DND-41 (cell line): Measurements from ENCODE around the gene CLMN.

Experiments used
- ATAC-seq: fragments of 200-7000 bp; cut with Tn5 transposase; 3 replicates; pipeline ENCODE4 v1.9.1; 2021; ENCODE audit warnings: low read depth; ENCODE audit not compliant: insufficient read depth
- DNase-seq: peaks from one replicate; pipeline ENCODE4 v3.0.0-alpha.2; 2020
- H2AFZ ChIP-seq: 2 replicates; pipeline ENCODE4 v1.6.0; 2012; ENCODE audit warnings: low read depth, low read length
- H3K27ac ChIP-seq: 2 replicates; pipeline ENCODE4 v1.5.1; 2012; ENCODE audit warnings: low read length, inconsistent platforms
- H3K27me3 ChIP-seq: fragments of 200-600 bp; sonication (generic); 2 replicates; pipeline ENCODE4 v1.6.0; 2012; ENCODE audit warnings: low read length, mild to moderate bottlenecking, inconsistent platforms; ENCODE audit not compliant: insufficient read depth, poor library complexity
- H3K36me3 ChIP-seq: 2 replicates; pipeline ENCODE4 v1.5.1; 2012; ENCODE audit warnings: low read length, inconsistent platforms; ENCODE audit not compliant: insufficient read depth
- H3K4me1 ChIP-seq: 2 replicates; pipeline ENCODE4 v1.5.1; 2012; ENCODE audit warnings: mild to moderate bottlenecking, low read length; ENCODE audit not compliant: insufficient read depth
- H3K4me2 ChIP-seq: 2 replicates; pipeline ENCODE4 v1.6.0; 2012; ENCODE audit warnings: mild to moderate bottlenecking, moderate library complexity, low read length, inconsistent platforms; ENCODE audit not compliant: insufficient read depth
- H3K4me3 ChIP-seq, 2 experiments: fragments of 200-600 bp in 1 of 2; shearing (Covaris generic) in 1 of 2; 2 replicates each; pipeline ENCODE4 v1.5.1; 2012 to 2016; ENCODE audit warnings: inconsistent platforms in 2 of 2, low read length in 2 of 2, mild to moderate bottlenecking in 2 of 2, low read depth in 1 of 2, moderate library complexity in 1 of 2
- H3K79me2 ChIP-seq: 2 replicates; pipeline ENCODE4 v1.6.0; 2012; ENCODE audit warnings: low read length, inconsistent platforms; ENCODE audit not compliant: insufficient read depth
- H3K9ac ChIP-seq: 2 replicates; pipeline ENCODE4 v1.6.0; 2012; ENCODE audit warnings: low read depth, mild to moderate bottlenecking, inconsistent platforms, low read length, moderate library complexity
- H3K9me3 ChIP-seq: 2 replicates; pipeline ENCODE4 v1.5.1; 2012; ENCODE audit warnings: low read length, moderate library complexity, mild to moderate bottlenecking, inconsistent platforms; ENCODE audit not compliant: insufficient read depth, severe bottlenecking
- H4K20me1 ChIP-seq: 2 replicates; pipeline ENCODE4 v1.6.0; 2012; ENCODE audit warnings: low read length; ENCODE audit not compliant: insufficient read depth
- EZH2 ChIP-seq: IDR thresholded peaks from 3 replicates; pipeline ENCODE4 v1.6.1; 2012; ENCODE audit warnings: borderline replicate concordance, low read depth, mild to moderate bottlenecking, moderate library complexity, low read length, inconsistent platforms; ENCODE audit not compliant: severe bottlenecking
- TF ChIP-seq, protein P1 (sequence below): IDR thresholded peaks from 2 replicates; pipeline ENCODE4 v1.5.1; 2012; ENCODE audit warnings: borderline replicate concordance, low read length, moderate library complexity, mild to moderate bottlenecking; ENCODE audit not compliant: poor library complexity, severe bottlenecking; ENCODE audit errors: extremely low read depth

CLMN gene

DNA sequence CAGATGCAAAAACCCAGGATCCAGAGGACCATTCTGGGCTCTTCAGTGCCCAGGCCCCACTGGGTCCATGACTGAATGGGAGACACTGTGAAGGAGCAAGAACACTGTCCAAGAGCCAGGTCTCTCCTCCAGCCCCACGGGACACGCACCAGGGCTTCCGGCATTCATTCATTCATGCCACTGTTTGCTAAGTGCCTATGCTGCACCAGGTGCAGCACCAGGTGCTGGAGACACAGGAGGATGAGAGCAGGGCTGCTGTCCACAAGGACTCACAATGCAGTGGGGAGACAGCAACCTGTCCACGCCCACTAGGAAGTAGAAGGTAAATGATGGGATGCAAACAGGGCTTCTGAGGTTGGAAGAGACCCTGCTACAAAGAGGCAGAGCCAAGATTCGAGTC is 20.4 kb downstream of the CLMN start:
- Histone ChIP-seq H3K27ac (no peak overlapping the region), H3K9ac (no peak overlapping the region), H3K36me3 (no peaks in the 10 kb centered on the region), H3K4me1 (no peaks in the 10 kb centered on the region), H3K27me3 (no peaks in the 10 kb centered on the region), H3K9me3 (no peaks in the 10 kb centered on the region), H4K20me1 (no peaks in the 10 kb centered on the region), H3K79me2 (no peaks in the 10 kb centered on the region), H2AFZ (no peak overlapping the region), H3K4me2 (no peak overlapping the region), H3K4me3 (no peak overlapping the region)
- TF ChIP-seq EZH2: no peak
- TF ChIP-seq, protein P1, sequence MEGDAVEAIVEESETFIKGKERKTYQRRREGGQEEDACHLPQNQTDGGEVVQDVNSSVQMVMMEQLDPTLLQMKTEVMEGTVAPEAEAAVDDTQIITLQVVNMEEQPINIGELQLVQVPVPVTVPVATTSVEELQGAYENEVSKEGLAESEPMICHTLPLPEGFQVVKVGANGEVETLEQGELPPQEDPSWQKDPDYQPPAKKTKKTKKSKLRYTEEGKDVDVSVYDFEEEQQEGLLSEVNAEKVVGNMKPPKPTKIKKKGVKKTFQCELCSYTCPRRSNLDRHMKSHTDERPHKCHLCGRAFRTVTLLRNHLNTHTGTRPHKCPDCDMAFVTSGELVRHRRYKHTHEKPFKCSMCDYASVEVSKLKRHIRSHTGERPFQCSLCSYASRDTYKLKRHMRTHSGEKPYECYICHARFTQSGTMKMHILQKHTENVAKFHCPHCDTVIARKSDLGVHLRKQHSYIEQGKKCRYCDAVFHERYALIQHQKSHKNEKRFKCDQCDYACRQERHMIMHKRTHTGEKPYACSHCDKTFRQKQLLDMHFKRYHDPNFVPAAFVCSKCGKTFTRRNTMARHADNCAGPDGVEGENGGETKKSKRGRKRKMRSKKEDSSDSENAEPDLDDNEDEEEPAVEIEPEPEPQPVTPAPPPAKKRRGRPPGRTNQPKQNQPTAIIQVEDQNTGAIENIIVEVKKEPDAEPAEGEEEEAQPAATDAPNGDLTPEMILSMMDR: no peak
- no peak for ATAC-seq
- DNase-seq: no peak

DNA sequence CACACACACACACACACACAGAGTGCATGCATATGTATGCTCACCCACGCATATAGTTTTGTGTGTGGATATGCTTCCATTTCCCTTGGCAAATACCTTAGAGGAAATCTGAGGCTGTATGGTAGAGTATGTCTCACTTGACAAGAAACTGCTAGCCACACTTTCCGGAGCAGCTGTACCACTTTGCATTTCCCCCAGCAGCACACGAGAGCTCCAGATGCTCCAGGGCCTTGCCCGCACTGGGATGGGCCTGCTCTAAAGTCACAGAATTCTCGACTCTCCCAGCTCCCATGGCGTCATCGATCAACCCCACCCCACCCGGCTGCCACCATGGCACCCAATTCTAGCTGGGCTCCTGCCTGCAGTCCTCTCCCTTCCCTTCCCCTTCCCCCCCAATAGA is 21.9 kb downstream of the CLMN start:
- Histone ChIP-seq H3K79me2 (no peaks in the 10 kb centered on the region), H3K27ac (no peak overlapping the region), H3K4me2 (no peak overlapping the region), H4K20me1 (no peaks in the 10 kb centered on the region), H2AFZ (no peak overlapping the region), H3K9me3 (no peaks in the 10 kb centered on the region), H3K9ac (no peak overlapping the region), H3K27me3 (no peaks in the 10 kb centered on the region), H3K4me1 (no peaks in the 10 kb centered on the region), H3K4me3 (no peak overlapping the region), H3K36me3 (no peaks in the 10 kb centered on the region)
- TF ChIP-seq, protein P1: no peak
- TF ChIP-seq EZH2: no peak
- ATAC-seq (no peak), DNase-seq (no peak)

DNA sequence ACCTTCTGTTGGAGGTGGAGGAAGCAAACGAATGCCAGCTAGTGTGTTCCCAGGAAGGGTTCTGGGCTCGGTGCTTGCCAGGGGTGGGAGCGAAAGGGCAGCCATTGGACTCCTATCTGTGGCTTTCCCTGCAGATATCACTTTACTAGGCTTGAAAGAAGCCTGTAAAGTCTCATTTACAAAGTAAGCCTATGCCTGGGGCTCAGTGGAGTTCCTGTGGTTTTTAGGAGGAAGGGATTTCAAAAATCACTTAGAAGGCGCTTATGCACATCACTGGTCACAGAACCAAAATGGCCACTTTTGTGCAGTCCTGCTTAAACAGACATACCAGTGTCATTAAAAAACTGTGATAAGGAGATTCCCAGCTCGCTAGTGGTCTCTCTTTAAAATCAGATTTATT is 22.7 kb downstream of the CLMN start:
- no peak overlapping the region for H2AFZ ChIP-seq
- peaks cover 2% of the 10 kb centered on the region for H3K27me3 ChIP-seq
- no peaks in the 10 kb centered on the region for H4K20me1 ChIP-seq
- H3K27ac ChIP-seq: no peak overlapping the region
- H3K79me2 ChIP-seq: no peaks in the 10 kb centered on the region
- H3K36me3 ChIP-seq: no peaks in the 10 kb centered on the region
- no peak overlapping the region for H3K9ac ChIP-seq
- no peak overlapping the region for H3K4me2 ChIP-seq
- no peaks in the 10 kb centered on the region for H3K9me3 ChIP-seq
- no peak for DNase-seq
- TF ChIP-seq, protein P1: no peak
- no peak for TF ChIP-seq EZH2
- no peak for ATAC-seq
- no peaks in the 10 kb centered on the region for H3K4me1 ChIP-seq
- no peak overlapping the region for H3K4me3 ChIP-seq
